Fibroblast of the aortic adventitia (primary cell): ENCODE measurements around the gene ARRB1. TPM values are rescaled to one million over a fixed set of nuclear protein-coding genes. Genes with fewer than 3 reads are reported as not detected.

Experiments used
- DNase-seq: peaks from one replicate; pipeline ENCODE4 v3.0.0-alpha.2; 2010; ENCODE audit warnings: low read depth
- H3K4me3 ChIP-seq: 2 replicates; pipeline ENCODE4 v1.5.1; 2011; ENCODE audit warnings: low read depth, mild to moderate bottlenecking, control low read depth, low read length, moderate library complexity
- CTCF ChIP-seq: IDR thresholded peaks from 2 replicates; pipeline ENCODE4 v1.5.1; 2011; ENCODE audit warnings: mild to moderate bottlenecking, low read length, control low read depth, inconsistent platforms; ENCODE audit not compliant: insufficient read depth
- total RNA-seq: library from RNA; depleted of rRNA; stranded (reverse); fragments of >200 nt; gene quantifications from 2 replicates; pipeline ENCODE4 v1.2.3, GENCODE V29; 2012; ENCODE audit warnings: low replicate concordance

Gene ARRB1
- total RNA-seq, 1 donor = 36.3 TPM

- no peak overlapping the region for H3K4me3 ChIP-seq
- no peak for DNase-seq
- TF ChIP-seq CTCF = no peak
Measured at GRCh38 chr11:75248924-75249256, 102.6 kb downstream of the ARRB1 start.

GRCh38 chr11:75246671-75247350 is 104.7 kb downstream of the ARRB1 start:
- no peak for TF ChIP-seq CTCF
- H3K4me3 ChIP-seq = no peak overlapping the region
- DNase-seq = no peak

GRCh38 chr11:75246006-75246670 is 105.3 kb downstream of the ARRB1 start:
- TF ChIP-seq CTCF = no peak
- H3K4me3 ChIP-seq = no peak overlapping the region
- DNase-seq = no peak

- DNase-seq = no peak
- TF ChIP-seq CTCF = no peak
- no peak overlapping the region for H3K4me3 ChIP-seq
Measured at GRCh38 chr11:75245356-75246005, 106.0 kb downstream of the ARRB1 start.

- no peak for DNase-seq
- H3K4me3 ChIP-seq = no peak overlapping the region
- no peak for TF ChIP-seq CTCF
Measured at GRCh38 chr11:75244052-75244814, 107.2 kb downstream of the ARRB1 start.

- DNase-seq = no peak
- TF ChIP-seq CTCF = no peak
- H3K4me3 ChIP-seq = no peak overlapping the region
Measured at GRCh38 chr11:75242722-75243600, 108.5 kb downstream of the ARRB1 start.
